Astrocyte of the cerebellum (primary cell): ENCODE data around the gene MTHFD1L.

Source experiments
- DNase-seq: peaks from one replicate; pipeline ENCODE4 v3.0.0-alpha.2; 2011; ENCODE audit warnings: low read depth
- H3K4me3 ChIP-seq: 2 replicates; pipeline ENCODE4 v1.5.1; 2011; ENCODE audit warnings: mild to moderate bottlenecking, low read depth, low read length, moderate library complexity
- in situ Hi-C: cut with HindIII; loops from 2 replicates; pipeline ENCODE4 v1.10.0; 2017; ENCODE audit warnings: low sequenced_read_pairs
- TF ChIP-seq, protein P1 (sequence below): IDR thresholded peaks from 2 replicates; pipeline ENCODE4 v1.5.1; 2012; ENCODE audit warnings: low read length, low read depth, moderate library complexity, mild to moderate bottlenecking; ENCODE audit errors: missing control alignments

MTHFD1L gene

DNA sequence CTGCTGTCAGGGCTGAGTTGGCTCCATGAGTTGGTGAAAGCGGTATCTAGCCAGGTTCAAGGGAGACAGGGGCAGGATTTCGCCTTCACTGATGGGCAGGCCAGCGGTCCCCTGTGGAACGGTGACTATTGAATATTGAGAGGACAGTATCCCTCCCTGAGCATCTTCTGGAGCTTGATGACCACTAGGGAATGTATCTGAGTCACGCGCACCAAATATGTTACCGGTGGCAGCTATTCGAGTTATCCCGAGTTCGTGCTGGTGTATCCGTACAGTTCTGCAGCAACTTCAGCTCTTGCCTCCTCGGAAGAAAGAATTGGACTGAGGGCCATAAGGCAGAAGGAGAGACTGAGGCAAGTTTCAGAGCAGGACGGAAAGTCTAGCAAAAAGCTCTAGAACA, 24.8 kb downstream of the MTHFD1L start:
- in situ Hi-C loops = loop anchor here (25.0 kb wide), 1 partner anchor 122 kb away; no protein-coding TSS in a partner anchor
- no peak overlapping the region for H3K4me3 ChIP-seq
- TF ChIP-seq, protein P1, sequence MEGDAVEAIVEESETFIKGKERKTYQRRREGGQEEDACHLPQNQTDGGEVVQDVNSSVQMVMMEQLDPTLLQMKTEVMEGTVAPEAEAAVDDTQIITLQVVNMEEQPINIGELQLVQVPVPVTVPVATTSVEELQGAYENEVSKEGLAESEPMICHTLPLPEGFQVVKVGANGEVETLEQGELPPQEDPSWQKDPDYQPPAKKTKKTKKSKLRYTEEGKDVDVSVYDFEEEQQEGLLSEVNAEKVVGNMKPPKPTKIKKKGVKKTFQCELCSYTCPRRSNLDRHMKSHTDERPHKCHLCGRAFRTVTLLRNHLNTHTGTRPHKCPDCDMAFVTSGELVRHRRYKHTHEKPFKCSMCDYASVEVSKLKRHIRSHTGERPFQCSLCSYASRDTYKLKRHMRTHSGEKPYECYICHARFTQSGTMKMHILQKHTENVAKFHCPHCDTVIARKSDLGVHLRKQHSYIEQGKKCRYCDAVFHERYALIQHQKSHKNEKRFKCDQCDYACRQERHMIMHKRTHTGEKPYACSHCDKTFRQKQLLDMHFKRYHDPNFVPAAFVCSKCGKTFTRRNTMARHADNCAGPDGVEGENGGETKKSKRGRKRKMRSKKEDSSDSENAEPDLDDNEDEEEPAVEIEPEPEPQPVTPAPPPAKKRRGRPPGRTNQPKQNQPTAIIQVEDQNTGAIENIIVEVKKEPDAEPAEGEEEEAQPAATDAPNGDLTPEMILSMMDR = no peak
- no peak for DNase-seq

DNA sequence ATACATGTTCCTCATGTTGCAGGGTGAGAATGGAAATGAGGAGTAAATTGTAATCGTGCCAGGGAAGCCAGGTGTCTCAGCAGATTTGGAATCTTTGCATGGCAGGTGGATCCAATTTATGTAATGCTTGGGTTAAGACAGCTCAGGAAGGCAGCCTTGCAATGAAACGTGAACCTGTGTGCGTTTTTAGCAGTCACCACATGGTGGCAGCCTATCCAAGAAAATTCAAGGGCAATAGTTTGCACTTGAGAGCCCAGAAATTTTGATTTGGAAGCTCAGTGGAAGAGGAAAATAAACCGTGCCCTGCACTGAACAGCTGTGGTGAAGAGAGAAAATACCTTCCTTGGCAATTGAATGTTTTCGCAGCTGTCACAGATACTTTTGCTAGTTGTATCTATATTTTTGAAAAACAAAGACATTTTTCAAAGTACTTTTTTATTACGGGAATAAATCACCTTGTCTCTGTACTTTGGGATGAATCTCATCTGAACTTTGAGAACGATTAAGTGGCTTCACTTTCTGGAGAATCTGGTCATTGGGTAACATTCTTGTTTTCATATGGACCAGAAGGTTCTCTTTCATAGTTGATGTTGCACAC, 26.5 kb downstream of the MTHFD1L start:
- DNase-seq = peak; percentile 77
- no peak overlapping the region for H3K4me3 ChIP-seq
- TF ChIP-seq, protein P1 = peak; percentile 84
- in situ Hi-C loops = loop anchor here (25.0 kb wide), 1 partner anchor 120 kb away; no protein-coding TSS in a partner anchor

DNA sequence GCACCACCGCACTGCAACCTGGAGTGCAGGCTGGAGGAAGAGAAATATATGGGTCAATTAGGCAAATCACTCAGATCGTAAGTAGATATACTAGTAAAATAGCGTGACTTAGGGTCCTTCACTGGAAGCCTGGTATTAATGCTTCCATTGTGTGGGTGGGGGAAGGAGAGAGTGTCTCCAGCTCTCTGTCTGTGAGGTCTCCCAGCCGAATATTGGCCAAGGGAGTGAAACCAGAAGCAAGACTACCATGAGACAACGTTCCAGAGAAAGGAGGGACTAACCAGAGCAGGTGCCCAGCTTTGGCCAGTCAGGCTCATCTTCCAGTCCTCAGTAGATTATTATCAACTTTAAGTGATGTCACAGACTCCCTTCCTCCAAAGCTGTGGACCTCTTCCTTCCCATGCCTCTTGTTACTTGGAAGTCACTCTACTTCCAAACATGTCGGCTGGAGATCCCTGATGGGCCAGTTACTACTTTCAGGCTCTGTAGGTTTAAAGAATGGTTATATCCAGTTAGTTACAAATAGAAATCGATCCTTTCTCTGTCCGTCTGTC, 28.8 kb downstream of the MTHFD1L start:
- H3K4me3 ChIP-seq = no peak overlapping the region
- TF ChIP-seq, protein P1 = no peak
- in situ Hi-C loops = loop anchor here (25.0 kb wide), 1 partner anchor 118 kb away; no protein-coding TSS in a partner anchor
- no peak for DNase-seq

DNA sequence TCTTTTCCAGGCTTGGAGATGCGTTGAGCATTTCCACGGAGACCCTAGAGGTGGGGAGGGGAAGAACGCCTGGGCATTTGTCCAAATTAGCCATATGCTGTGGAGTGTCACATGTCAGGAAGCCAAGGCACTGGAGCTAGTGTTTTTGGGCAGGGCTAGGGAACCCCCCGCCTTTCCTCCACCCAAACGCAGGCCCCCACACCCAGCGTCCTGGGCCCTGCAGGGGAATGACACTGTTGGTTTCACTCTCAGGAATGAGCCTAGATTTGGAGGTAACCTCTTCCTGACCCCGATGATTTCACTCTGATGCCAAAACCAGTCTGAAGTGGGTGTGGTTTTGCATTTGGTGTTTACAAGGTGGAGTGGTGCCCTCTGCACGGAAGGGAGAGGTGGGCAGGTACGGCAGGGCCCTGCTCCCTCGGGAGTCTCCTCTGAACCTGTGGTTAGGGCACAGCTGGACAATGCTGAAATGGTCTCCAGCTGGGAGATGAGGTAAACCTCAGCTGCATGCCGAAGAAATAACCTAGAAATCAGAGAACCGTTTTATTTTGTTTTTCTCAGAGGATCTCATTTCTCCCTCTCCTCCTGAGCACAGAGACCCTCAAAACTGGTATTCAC, 29.5 kb downstream of the MTHFD1L start:
- peak; percentile 43 for DNase-seq
- in situ Hi-C loops = loop anchor here (25.0 kb wide), 1 partner anchor 117 kb away; no protein-coding TSS in a partner anchor
- TF ChIP-seq, protein P1 = peak; percentile 32
- peak overlapping the region; percentile 0 for H3K4me3 ChIP-seq

DNA sequence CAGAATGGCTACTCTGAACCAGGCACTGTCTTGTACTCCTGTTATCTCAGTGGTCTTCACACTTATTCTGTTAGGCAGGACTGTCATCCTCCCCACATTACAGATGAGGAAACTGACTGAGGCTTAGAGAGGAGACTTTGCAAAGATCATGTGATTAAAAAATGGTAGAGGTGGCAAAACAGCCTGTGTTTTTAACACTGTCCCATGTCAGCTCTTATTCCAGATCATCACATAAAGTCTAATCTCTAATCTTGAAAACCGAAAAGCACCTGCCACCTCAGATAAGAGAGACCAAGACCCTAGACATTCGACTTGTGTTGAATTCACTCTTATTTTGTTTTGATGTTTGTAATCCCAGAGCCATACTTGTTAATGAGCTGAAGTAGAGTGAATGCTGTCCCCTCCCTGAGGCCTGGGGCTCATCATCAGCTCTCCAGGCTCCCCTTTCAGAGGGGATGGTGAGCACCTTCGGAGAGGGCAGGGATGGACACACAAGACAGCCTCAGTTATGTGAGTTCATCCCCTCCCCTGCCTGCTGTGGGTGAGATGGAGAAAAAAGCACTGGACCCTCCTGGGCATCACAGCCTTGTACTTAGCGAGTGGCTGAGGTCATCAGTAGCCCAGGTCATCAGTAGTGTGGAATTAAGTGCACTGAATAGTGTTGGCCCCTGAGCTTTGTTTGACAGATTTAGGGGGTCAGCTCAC, 30.6 kb downstream of the MTHFD1L start:
- in situ Hi-C loops = loop anchor here (25.0 kb wide), 1 partner anchor 116 kb away; no protein-coding TSS in a partner anchor
- TF ChIP-seq, protein P1 = no peak
- DNase-seq = no peak
- no peak overlapping the region for H3K4me3 ChIP-seq

DNA sequence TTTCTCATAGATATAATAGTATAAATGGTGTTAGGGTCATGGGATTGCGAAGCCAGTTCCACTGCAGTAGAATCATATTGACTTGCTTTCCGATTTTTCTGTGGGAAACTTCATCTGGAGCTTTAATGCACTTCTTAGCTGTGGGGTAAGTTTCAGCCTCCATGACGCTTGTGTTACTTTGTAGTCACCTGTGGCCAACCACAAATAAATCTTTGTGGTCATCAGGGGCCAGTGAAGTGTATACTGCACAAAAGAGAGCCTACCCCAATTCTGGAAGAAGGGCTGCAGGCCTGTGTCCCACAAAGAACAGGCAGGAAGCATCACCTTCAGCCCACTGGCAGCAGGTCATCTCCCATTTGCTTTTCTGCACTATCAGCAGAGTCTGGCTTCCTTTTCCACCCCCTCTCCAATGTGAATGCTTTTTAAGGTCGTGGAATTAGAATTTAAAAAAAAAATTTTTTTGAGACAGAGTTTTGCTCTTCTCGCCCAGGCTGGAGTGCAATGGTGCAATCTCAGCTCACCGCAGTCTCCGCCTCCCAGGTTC, 32.0 kb downstream of the MTHFD1L start:
- TF ChIP-seq, protein P1 = no peak
- in situ Hi-C loops = loop anchor here (25.0 kb wide), 1 partner anchor 115 kb away; no protein-coding TSS in a partner anchor
- no peak overlapping the region for H3K4me3 ChIP-seq
- peak; percentile 34 for DNase-seq
